A673 (cell line): ENCODE results near the gene CHCHD6.

Experiments used
- EZH2 ChIP-seq: fragments of 200-600 bp; sonication (generic); IDR thresholded peaks from 2 replicates; pipeline ENCODE4 v1.6.1; 2017; ENCODE audit warnings: borderline replicate concordance, low read depth, mild to moderate bottlenecking, mixed read lengths, antibody characterized with exemption, low read length; ENCODE audit not compliant: poor library complexity, severe bottlenecking
- TF ChIP-seq, protein P1 (sequence below): fragments of 300-800, 200-600 bp; sonication (generic); conservative IDR thresholded peaks from 2 replicates; pipeline ENCODE4 v1.5.1; 2017; ENCODE audit warnings: low read depth, mild to moderate bottlenecking, antibody characterized with exemption, low read length, moderate library complexity, mixed read lengths

DNA sequence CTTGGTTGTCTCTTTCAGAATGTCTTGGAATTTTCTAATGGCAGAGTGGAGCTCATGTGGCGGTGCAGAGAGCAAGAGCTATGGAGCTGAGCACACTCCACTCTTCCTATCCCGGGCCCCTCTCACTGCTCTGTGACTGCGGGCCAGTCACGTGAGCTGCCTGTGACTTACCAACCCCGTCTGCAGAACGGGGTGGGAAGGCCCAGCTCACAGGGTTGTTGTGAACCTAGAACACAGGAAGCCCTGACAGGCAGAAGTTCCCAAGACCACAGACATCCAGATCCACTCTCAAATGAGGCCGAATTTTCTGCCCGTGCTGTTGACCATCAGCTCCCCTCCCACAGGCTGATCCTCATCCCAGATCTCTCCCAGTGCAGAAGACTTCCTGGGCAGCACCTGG is 243.4 kb downstream of the CHCHD6 start:
- TF ChIP-seq, protein P1, sequence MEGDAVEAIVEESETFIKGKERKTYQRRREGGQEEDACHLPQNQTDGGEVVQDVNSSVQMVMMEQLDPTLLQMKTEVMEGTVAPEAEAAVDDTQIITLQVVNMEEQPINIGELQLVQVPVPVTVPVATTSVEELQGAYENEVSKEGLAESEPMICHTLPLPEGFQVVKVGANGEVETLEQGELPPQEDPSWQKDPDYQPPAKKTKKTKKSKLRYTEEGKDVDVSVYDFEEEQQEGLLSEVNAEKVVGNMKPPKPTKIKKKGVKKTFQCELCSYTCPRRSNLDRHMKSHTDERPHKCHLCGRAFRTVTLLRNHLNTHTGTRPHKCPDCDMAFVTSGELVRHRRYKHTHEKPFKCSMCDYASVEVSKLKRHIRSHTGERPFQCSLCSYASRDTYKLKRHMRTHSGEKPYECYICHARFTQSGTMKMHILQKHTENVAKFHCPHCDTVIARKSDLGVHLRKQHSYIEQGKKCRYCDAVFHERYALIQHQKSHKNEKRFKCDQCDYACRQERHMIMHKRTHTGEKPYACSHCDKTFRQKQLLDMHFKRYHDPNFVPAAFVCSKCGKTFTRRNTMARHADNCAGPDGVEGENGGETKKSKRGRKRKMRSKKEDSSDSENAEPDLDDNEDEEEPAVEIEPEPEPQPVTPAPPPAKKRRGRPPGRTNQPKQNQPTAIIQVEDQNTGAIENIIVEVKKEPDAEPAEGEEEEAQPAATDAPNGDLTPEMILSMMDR, result no peak
- no peak for TF ChIP-seq EZH2
